HG02885 (cell line): Measurements from ENCODE around the gene SAT2.
"Not testable (repeated sequence)": the region's sequence is repeated elsewhere in the genome, so short reads cannot be mapped to it uniquely, and the experiment has no call there.

Source experiments
- ATAC-seq: cut with Tn5 transposase; IDR thresholded peaks from one replicate; pipeline ENCODE4 v1.9.1; 2021; ENCODE audit warnings: mild to moderate bottlenecking; ENCODE audit not compliant: unreplicated experiment, poor library complexity

SAT2 gene

GRCh38 chr17:7627250-7628121 lies at the start of gene SAT2:
Gene SAT2, minus strand, starts transcription at chr17:7627821. Its CDS starts 186 bp downstream, at chr17:7627635.
- peak; percentile 93 for ATAC-seq

DNA sequence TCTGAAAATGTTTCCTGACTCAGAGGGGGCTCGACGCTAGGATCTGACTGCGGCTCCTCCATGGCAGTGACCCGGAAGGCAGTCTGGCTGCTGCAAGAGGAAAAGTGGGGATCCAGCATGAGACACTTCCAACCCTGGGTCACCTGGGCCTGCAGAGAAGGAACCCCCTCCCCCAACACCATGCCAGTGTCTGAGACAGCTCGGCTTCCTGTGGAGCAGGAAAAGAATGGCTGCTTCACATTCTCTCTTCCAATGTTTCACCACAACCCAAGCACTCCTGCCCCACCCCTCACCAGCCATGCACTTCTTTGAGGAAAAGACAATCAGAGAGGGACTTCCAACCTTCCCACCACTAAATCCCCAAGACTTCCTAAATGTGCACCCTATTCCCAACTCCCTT lies 48.9 kb upstream of the SAT2 start:
- ATAC-seq, result no peak

DNA sequence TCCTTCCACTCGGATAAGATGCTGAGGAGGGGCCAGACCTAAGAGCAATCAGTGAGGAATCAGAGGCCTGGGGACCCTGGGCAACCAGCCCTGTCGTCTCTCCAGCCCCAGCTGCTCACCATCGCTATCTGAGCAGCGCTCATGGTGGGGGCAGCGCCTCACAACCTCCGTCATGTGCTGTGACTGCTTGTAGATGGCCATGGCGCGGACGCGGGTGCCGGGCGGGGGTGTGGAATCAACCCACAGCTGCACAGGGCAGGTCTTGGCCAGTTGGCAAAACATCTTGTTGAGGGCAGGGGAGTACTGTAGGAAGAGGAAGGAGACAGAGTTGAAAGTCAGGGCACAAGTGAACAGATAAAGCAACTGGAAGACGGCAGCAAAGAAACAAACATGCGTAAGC lies 47.3 kb upstream of the SAT2 start:
- no peak for ATAC-seq

GRCh38 chr17:7673239-7673638 lies 45.6 kb upstream of the SAT2 start:
- no peak for ATAC-seq

DNA sequence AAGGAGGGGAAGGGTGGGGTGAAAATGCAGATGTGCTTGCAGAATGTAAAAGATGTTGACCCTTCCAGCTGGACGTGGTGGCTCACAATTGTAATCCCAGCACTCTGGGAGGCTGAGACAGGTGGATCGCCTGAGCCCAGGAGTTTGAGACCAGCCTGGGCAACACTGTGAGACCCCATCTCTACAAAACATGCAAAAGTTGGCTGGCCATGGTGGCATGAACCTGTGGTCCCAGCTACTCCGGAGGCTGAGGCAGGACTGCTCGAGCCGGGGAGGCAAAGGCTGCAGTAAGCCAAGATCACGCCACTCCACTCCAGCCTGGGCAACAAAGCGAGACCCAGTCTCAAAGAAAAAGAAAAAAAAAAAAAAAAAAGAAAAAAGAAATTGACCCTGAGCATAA lies 40.9 kb upstream of the SAT2 start:
- ATAC-seq, result no peak

GRCh38 chr17:7667656-7668406 lies 40.2 kb upstream of the SAT2 start:
- ATAC-seq, result no peak

DNA sequence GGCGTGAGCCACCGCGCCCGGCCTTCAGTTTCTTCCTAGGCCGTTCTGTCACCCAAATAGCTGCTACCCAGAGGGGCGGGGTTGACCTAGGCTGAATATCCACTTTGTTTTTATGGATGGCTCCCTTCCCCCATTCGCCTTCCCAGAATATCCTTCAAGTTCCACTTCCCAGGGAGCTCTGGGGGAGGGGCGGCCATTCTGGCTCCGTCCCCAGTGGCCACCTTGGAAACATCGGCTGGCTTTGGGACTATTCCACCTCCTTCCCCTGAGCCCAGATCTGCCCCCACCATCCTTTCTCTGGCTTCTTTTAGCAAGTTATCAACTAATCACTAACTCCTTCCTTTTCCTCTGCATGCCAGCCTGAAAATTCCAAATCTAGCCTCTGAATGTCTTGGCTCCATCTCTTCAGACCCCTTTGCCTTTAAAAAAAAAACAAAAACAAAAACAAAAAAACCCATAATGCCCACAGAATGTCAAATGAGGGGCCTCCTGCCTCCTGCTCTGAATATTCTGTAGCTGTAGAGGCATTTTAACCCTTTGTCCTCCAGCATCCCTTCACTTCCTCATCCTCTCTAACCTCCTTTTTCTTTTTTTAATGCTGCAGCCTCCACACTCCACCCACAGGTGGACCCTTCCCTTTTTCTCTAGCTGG lies 29.5 kb upstream of the SAT2 start:
- ATAC-seq, result no peak

DNA sequence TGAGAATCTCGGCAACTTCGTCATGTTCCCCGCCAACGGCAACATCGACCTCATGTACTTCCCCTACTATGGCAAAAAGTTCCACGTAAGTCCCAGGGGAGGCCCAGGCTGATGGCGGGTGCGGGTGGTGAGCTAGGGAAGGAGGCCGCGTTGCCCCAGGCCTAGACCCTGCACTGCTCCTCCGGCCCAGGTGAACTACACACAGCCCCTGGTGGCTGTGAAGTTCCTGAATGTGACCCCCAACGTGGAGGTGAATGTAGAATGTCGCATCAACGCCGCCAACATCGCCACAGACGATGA lies 27.9 kb upstream of the SAT2 start:
- ATAC-seq, result no peak

DNA sequence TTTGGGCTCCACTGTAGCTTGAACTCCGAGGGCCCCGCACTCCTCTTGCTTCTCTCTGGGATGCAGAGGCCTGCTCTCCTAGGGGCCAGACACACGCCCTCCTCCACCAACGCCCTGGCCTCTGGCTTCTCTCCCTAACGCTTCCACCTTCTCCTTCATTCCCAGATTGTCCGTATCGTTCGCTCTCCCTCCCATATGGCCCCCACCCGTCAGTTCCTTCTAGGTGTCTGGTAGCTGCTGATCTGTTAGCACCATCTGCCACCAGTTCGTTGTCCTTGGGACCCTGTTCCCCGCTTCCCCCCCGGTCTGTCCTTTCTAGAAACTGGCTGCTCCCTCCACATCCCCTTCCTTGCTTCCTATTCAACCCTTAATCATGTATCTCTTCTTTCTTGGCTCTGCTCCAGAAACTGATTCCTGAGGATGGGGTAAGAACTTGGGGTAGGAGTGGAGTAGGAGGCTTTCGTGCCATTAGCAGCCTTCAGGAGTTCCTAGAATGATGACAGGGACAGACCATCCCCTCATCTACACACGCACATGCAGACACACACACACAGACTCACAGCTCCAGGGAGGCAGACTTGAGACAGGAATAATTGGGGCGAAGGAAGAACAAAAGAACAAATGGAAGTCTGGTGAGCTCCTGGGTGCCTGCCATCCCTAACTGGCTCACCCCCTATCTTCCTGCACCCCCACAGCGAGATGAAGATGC lies 27.4 kb upstream of the SAT2 start:
- ATAC-seq, result no peak

DNA sequence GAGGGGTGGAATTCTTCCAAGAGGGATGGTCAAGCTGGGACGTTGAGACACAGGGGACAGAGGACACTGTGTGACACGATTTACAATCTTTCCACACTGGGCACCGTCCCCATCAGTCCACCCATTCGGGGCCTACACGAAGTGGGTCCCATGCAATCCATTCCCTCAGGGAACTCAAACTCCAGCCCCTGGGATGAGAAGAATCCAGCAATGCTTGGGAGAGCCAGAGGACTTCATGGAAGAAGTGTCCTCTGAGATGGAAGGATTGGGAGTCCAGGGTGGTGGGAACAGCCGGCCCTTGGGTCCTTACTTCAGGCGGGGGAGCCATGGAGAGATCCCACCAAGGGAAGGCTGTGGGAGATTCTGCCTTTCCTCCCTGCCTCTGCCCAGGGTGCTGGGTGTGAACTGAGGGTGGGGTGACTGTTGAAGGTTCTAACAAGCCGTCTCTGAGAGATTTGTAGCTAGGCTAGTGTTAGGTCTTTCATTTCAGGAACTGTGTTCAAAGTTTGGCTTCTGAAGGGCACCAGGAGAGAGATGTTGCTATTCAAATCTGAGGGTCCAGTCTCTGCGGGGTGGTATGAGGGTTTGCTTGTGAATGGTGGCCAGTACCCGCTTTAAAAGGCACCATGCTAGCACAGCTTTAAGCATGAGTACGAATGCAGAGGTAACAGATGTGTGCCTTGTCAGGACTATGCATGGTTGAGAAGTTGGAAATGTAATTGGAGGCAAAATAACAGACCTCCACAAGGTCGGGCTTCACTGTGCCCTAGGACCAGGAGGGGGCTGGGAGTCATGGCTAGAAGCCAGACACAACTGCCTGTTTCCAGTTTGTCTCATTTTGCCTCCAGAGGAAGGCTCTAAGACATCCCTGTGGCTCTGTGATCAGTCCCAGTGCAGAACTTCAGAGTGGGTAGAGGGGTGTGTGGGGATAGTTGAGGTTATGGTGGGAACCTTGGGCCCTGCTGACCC lies 25.1 kb upstream of the SAT2 start:
- no peak for ATAC-seq

GRCh38 chr17:7651665-7652387 lies 24.2 kb upstream of the SAT2 start:
- ATAC-seq, result no peak

GRCh38 chr17:7651097-7651664 lies 23.6 kb upstream of the SAT2 start:
- ATAC-seq, result no peak

DNA sequence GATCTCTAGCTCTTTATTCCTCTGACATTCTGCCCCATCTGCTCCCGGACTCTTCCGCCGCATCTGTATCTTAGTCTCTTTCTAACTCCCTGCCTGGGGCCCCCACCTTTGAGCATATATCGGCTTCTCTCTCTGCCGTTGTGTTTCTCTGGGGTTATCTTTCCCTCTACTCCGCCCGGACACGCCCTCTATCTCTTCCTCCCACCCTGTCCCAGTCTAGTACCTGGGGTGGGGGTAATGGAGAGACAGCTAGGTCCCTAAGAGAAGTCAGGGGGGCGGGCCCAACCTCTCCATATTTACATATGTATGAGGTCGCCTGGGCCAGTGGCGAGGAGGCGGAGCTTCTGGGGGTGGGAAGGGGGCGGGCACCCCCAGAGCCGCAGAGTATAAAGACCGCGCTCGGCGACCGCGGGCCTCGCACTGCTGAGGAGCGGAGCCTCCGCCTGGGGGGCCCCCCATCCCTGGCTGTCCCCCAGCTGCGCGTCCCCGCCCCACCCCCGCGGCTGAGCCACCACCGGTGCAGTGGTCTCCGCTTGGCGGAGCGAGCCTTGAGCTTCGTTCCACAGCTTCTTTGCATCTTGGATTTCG lies 23.0 kb upstream of the SAT2 start, which contains the start of gene ATP1B2:
Gene ATP1B2 (plus strand): TSS at position 418 of the 588 bp plus-strand sequence. CDS start 593 bp downstream, outside the sequence.
- ATAC-seq, result no peak

GRCh38 chr17:7647018-7647417 lies 19.4 kb upstream of the SAT2 start:
- no peak for ATAC-seq

DNA sequence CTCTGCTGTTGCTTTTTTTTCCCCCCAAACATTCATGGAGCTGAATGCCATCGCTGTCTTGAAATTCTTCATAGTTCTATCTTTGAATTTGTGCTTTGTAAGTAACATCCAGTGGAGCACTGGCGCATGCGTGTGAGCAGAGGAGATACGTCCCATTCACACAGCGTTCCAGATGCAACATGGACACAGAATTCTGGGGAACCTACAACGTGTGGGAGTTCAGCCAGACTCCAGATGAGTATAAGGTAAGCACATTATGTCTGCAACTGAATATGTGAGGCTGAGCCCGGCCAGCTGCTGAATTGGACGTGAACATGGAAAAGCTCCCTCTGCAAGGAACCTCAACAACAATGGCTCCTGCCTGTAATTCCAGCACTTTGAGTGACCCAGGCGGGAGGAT lies 18.8 kb upstream of the SAT2 start:
- no peak for ATAC-seq

DNA sequence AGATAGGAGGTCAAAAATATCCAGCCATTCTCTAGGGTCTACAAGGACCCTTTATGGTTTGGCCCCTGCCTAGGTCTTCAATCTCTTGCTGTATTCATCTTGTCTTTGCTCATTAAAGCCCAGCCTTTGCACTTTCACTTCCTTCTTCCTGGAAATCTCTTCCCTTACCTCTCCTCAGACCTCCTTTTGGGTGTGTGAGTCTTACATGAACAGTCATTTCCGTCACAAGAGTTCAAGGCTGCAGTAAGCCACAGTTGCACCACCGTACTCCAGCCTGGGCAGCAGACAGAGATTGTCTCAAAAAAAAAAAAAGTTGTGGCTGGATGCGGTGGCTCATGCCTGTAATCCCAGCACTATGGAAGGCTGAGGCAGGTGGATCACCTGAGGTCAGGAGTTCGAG lies 17.2 kb upstream of the SAT2 start:
- no peak for ATAC-seq

DNA sequence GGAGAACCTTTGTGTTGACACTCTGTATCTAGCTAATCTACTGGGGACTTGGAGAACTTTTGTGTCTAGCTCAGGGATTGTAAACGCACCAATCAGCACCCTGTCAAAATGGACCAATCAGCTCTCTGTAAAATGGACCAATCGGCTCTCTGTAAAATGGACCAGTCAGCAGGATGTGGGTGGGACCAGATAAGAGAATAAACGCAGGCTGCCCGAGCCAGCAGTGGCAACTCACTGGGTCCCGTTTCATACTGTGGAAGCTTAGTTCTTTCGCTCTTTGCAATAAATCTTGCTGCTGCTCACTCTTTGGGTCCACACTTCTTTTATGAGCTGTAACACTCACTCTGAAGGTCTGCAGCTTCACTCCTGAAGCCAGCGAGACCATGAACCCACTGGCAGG lies 14.0 kb upstream of the SAT2 start:
- not testable (repeated sequence) for ATAC-seq

- ATAC-seq, result no peak
Observed at GRCh38 chr17:7640783-7641182, 13.2 kb upstream of the SAT2 start.
